Stimulated activated CD4-positive, alpha-beta T cell treated with anti-CD3 and anti-CD28 coated beads, TNF-alpha, amount 100 ng/mL, for 24 hours (primary cell): ENCODE measurements around the gene RAD54L.
"Not testable (repeated sequence)": the region's sequence is repeated elsewhere in the genome, so short reads cannot be mapped to it uniquely, and the experiment has no call there.

ENCODE experiments used
- DNase-seq, 3 experiments: peaks; one replicate each; pipeline ENCODE4 v3.0.0-alpha.2; 2020; ENCODE audit warnings: low read depth in 3 of 3

RAD54L gene

GRCh38 chr1:46241733-46242132 is 5.8 kb upstream of the RAD54L start:
- DNase-seq: not testable (repeated sequence)

GRCh38 chr1:46242918-46243317 is 4.6 kb upstream of the RAD54L start:
- DNase-seq: no peak

GRCh38 chr1:46243831-46244230 is 3.7 kb upstream of the RAD54L start:
- DNase-seq: not testable (repeated sequence)

GRCh38 chr1:46244656-46245371 is 2.7 kb upstream of the RAD54L start:
- no peak for DNase-seq

- not testable (repeated sequence) for DNase-seq
Observed at GRCh38 chr1:46246136-46246535, 1.4 kb upstream of the RAD54L start.

- peak; percentile 28 to 63 (median 40) for DNase-seq
Observed at GRCh38 chr1:46246548-46247435, 771 bp upstream of the RAD54L start.

- peak in 1 of 3 experiments; percentile 42 for DNase-seq
Observed at GRCh38 chr1:46248122-46248920, 758 bp downstream of the RAD54L start.

GRCh38 chr1:46254668-46255067 is 7.1 kb downstream of the RAD54L start:
- DNase-seq: no peak

GRCh38 chr1:46256523-46256922 is 9.0 kb downstream of the RAD54L start:
- no peak for DNase-seq

- no peak for DNase-seq
Observed at GRCh38 chr1:46262508-46262907, 14.9 kb downstream of the RAD54L start.

- DNase-seq: no peak
Observed at GRCh38 chr1:46263146-46263545, 15.6 kb downstream of the RAD54L start.

GRCh38 chr1:46268578-46268977 is 21.0 kb downstream of the RAD54L start:
- no peak for DNase-seq

- no peak for DNase-seq
Observed at GRCh38 chr1:46274225-46275029, 26.9 kb downstream of the RAD54L start.

GRCh38 chr1:46275030-46275337 is 27.4 kb downstream of the RAD54L start:
- DNase-seq: no peak

GRCh38 chr1:46277658-46278373 is 30.3 kb downstream of the RAD54L start:
- no peak for DNase-seq

GRCh38 chr1:46278807-46279206 is 31.2 kb downstream of the RAD54L start:
- no peak for DNase-seq

- DNase-seq: no peak
Observed at GRCh38 chr1:46280092-46280491, 32.5 kb downstream of the RAD54L start.

GRCh38 chr1:46281021-46281420 is 33.5 kb downstream of the RAD54L start:
- DNase-seq: no peak

- DNase-seq: no peak
Observed at GRCh38 chr1:46284058-46284457, 36.5 kb downstream of the RAD54L start.

GRCh38 chr1:46284597-46285564 is 37.3 kb downstream of the RAD54L start:
- DNase-seq: no peak
